Neuron (in vitro differentiated cells): ENCODE data around the gene ADAMTS17.

Source experiments
- H2AFZ ChIP-seq: one replicate; pipeline ENCODE4 v1.6.1; 2013; ENCODE audit warnings: low read depth, mild to moderate bottlenecking, inconsistent platforms, low read length, moderate library complexity
- H3K27me3 ChIP-seq: one replicate; pipeline ENCODE4 v1.6.1; 2013; ENCODE audit warnings: low read length; ENCODE audit not compliant: insufficient read depth
- H3K36me3 ChIP-seq: one replicate; pipeline ENCODE4 v1.6.1; 2013; ENCODE audit warnings: low read length; ENCODE audit not compliant: insufficient read depth
- H3K4me1 ChIP-seq: one replicate; pipeline ENCODE4 v1.6.1; 2013; ENCODE audit warnings: low read length; ENCODE audit not compliant: insufficient read depth
- H3K4me3 ChIP-seq: 2 replicates; pipeline ENCODE4 v1.5.1; 2013; ENCODE audit warnings: mild to moderate bottlenecking, low read length, moderate library complexity
- H3K9me3 ChIP-seq: one replicate; pipeline ENCODE4 v1.6.1; 2013; ENCODE audit warnings: low read length

The ADAMTS17 gene

DNA sequence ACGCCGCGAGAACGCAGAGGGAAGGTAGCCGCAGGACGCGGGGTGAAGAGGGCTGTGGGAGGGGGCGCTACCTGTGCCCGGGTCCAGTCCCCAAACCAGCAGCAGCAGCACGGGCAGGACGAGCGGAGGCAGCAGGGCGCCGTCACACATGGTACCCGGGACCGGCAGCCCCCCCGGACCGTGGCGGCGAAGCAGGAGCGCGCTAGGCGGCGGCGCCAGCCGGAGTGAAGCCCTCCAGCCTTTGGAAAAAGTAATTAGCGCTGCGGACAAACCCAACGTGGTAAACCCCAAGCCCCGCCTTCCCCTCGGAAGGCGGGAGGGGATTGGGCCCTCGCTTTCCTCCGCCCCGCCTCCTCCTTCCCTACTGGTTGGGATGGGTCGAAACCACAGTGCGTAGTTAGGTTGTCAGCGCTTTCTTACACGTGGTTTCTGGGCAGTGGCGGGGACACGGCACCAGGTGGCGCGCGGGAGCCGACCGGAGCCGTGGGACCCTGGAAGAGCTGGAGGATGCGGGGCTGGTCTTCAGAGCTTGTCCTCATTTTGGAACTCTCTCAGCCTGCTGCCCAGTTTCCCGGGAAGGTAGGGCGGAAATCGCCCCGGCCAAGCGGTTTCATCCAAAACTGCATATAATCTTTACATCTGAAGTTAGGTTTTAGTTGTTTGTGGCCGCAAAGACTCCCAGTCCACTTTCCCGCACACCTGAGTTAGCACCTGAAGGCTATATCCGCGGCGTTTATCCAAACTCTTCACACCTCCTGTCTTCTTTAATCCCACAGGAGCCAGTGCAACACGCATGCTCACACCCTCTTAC is at the start of gene ADAMTS17:
TSS of gene ADAMTS17 (minus strand) at position 226 of the 811 bp plus-strand sequence. CDS start at position 150, 76 bp downstream.
- Histone ChIP-seq H3K9me3 (no peaks in the 10 kb centered on the region), H2AFZ (peak within 1 kb of the TSS; percentile 51), H3K4me1 (no peaks in the 10 kb centered on the region), H3K27me3 (peaks cover 55% of the 10 kb centered on the region), H3K4me3 (peak within 1 kb of the TSS; percentile 45), H3K36me3 (no peaks in the 10 kb centered on the region)

GRCh38 chr15:100385300-100386050 is 43.7 kb upstream of the ADAMTS17 start:
- Histone ChIP-seq H3K4me3 (no peak overlapping the region), H3K9me3 (no peaks in the 10 kb centered on the region), H3K27me3 (no peaks in the 10 kb centered on the region), H2AFZ (no peak overlapping the region), H3K4me1 (no peaks in the 10 kb centered on the region), H3K36me3 (no peaks in the 10 kb centered on the region)

- H3K27me3 ChIP-seq, result no peaks in the 10 kb centered on the region
- H3K9me3 ChIP-seq, result no peaks in the 10 kb centered on the region
- H3K36me3 ChIP-seq, result no peaks in the 10 kb centered on the region
- H3K4me1 ChIP-seq, result no peaks in the 10 kb centered on the region
- no peak overlapping the region for H2AFZ ChIP-seq
- no peak overlapping the region for H3K4me3 ChIP-seq
Measured at GRCh38 chr15:100384108-100384410, 42.3 kb upstream of the ADAMTS17 start.

DNA sequence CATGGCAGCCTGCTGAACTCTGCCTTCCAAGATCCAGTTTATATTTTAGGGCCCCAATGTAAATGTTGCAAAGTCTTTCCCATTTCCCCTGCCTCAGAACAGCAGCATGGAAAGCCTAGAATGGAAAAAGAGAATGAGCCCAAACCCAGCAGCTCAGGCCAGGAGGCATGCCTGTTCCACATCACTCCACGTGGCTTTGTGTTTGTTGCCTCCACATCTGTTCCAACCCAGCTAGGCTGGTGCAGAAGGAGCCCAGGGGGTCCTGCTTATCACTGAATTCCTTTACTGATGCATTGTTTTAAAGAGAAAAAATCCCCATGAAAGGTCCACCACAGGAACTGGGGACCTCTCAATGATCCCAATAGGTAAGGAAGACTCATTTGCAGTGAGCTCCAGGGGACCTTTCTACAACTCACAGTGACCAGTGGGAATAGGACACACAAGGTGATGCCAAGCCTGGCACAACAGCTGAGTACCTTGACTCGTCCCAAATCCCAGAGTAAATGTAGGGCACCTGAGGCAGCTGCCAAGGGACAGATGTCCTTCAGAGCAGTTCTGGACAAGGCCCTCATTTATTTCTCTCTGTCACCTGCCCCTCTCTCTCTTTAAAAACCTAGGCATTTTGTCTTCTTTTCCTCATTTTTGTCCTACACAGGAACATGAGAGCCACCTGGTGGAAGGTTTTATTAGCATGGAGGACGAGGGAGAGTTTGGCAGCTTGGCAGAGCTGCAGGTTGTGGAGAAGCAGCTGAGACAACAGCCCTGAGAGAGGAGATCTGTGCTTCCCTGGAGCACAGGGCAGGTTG is 41.7 kb upstream of the ADAMTS17 start:
- no peak overlapping the region for H3K4me3 ChIP-seq
- no peaks in the 10 kb centered on the region for H3K27me3 ChIP-seq
- no peaks in the 10 kb centered on the region for H3K4me1 ChIP-seq
- no peak overlapping the region for H2AFZ ChIP-seq
- no peaks in the 10 kb centered on the region for H3K9me3 ChIP-seq
- no peaks in the 10 kb centered on the region for H3K36me3 ChIP-seq

DNA sequence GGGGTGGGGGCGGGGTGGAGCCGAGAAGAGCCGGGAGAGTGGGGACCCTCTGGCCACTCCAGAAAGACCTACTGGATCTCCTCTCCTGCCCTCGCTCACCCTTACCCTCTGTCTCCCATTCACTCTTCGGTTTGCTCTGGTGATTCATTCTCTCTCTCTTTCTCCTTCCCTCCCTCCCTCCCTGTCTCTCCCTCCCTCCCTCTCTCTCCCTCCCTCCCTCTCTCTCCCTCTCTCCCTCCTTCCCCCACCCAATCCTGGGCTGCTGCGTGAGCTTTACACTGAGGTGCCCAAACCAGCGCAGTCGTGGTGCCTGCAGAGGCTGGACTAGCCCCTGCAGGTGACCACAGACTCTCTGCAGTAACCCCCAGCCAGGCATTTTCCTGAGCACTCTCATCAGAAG is 32.2 kb upstream of the ADAMTS17 start:
- no peak overlapping the region for H3K4me3 ChIP-seq

GRCh38 chr15:100373120-100373896 is 31.5 kb upstream of the ADAMTS17 start:
- no peaks in the 10 kb centered on the region for H3K4me1 ChIP-seq
- peaks cover 29% of the 10 kb centered on the region for H3K27me3 ChIP-seq
- H3K36me3 ChIP-seq, result no peaks in the 10 kb centered on the region
- H3K4me3 ChIP-seq, result no peak overlapping the region
- H3K9me3 ChIP-seq, result peaks cover 5% of the 10 kb centered on the region
- no peak overlapping the region for H2AFZ ChIP-seq

More for the DNA sequence above, 32.2 kb upstream of the ADAMTS17 start:
- H2AFZ ChIP-seq, result no peak overlapping the region
- H3K9me3 ChIP-seq, result peaks cover 5% of the 10 kb centered on the region
- H3K4me1 ChIP-seq, result no peaks in the 10 kb centered on the region
- H3K27me3 ChIP-seq, result peaks cover 29% of the 10 kb centered on the region
- no peaks in the 10 kb centered on the region for H3K36me3 ChIP-seq

- Histone ChIP-seq H3K27me3 (peaks cover 29% of the 10 kb centered on the region), H3K9me3 (peaks cover 5% of the 10 kb centered on the region), H3K4me1 (no peaks in the 10 kb centered on the region), H3K36me3 (no peaks in the 10 kb centered on the region), H2AFZ (no peak overlapping the region), H3K4me3 (no peak overlapping the region)
Measured at GRCh38 chr15:100372739-100373119, 31.0 kb upstream of the ADAMTS17 start.

GRCh38 chr15:100355342-100355741 is 13.6 kb upstream of the ADAMTS17 start:
- Histone ChIP-seq H3K36me3 (no peaks in the 10 kb centered on the region), H3K4me1 (no peaks in the 10 kb centered on the region), H3K27me3 (no peaks in the 10 kb centered on the region), H2AFZ (no peak overlapping the region), H3K9me3 (no peaks in the 10 kb centered on the region), H3K4me3 (no peak overlapping the region)

DNA sequence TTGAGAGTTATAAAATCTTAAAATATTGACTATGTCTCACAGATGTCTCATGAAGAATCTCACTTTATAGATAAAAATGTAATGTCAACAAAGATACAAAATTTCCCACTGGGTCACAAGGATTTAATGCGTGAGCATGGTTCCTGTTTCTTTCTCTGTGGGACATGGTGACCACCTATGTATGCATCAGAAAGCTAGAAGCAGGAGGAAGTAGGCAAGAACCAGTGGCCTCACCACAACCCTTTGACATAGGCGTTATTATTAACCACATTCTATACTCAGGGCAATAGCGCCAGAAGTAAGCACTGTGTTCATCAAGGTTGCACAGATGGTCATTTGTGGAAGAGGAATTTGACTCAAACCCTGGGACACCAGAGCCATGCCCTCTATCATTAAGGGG is 11.7 kb upstream of the ADAMTS17 start:
- no peaks in the 10 kb centered on the region for H3K4me1 ChIP-seq
- no peaks in the 10 kb centered on the region for H3K36me3 ChIP-seq
- no peaks in the 10 kb centered on the region for H3K27me3 ChIP-seq
- no peak overlapping the region for H2AFZ ChIP-seq
- H3K4me3 ChIP-seq, result no peak overlapping the region
- H3K9me3 ChIP-seq, result no peaks in the 10 kb centered on the region

- H3K4me1 ChIP-seq, result no peaks in the 10 kb centered on the region
- H2AFZ ChIP-seq, result no peak overlapping the region
- no peak overlapping the region for H3K4me3 ChIP-seq
- H3K27me3 ChIP-seq, result no peaks in the 10 kb centered on the region
- no peaks in the 10 kb centered on the region for H3K36me3 ChIP-seq
- H3K9me3 ChIP-seq, result no peaks in the 10 kb centered on the region
Measured at GRCh38 chr15:100350434-100351226, 8.9 kb upstream of the ADAMTS17 start.

GRCh38 chr15:100349696-100350433 is 8.1 kb upstream of the ADAMTS17 start:
- H3K4me1 ChIP-seq, result no peaks in the 10 kb centered on the region
- no peaks in the 10 kb centered on the region for H3K36me3 ChIP-seq
- H2AFZ ChIP-seq, result peak overlapping the region; percentile 80
- no peaks in the 10 kb centered on the region for H3K27me3 ChIP-seq
- H3K4me3 ChIP-seq, result peak overlapping the region; percentile 50
- no peaks in the 10 kb centered on the region for H3K9me3 ChIP-seq
